Fibroblast of villous mesenchyme (primary cell): ENCODE results near the gene RASGRF2. TPM values are rescaled to one million over a fixed set of nuclear protein-coding genes. Genes with fewer than 3 reads are reported as not detected.

Experiments used
- DNase-seq: peaks from one replicate; pipeline ENCODE4 v3.0.0-alpha.2; 2010; ENCODE audit warnings: low read depth
- H3K4me3 ChIP-seq: 2 replicates; pipeline ENCODE4 v1.5.1; 2011; ENCODE audit warnings: low read depth, mild to moderate bottlenecking, low read length
- CTCF ChIP-seq: IDR thresholded peaks from 2 replicates; pipeline ENCODE4 v1.5.1; 2012; ENCODE audit warnings: low read depth, mild to moderate bottlenecking, low read length; ENCODE audit not compliant: insufficient read depth
- total RNA-seq: library from RNA; depleted of rRNA; stranded (reverse); fragments of >200 nt; gene quantifications from 2 replicates; pipeline ENCODE4 v1.2.3, GENCODE V29; 2012

Gene RASGRF2
- total RNA-seq, 1 donor = 3.9 TPM

DNA sequence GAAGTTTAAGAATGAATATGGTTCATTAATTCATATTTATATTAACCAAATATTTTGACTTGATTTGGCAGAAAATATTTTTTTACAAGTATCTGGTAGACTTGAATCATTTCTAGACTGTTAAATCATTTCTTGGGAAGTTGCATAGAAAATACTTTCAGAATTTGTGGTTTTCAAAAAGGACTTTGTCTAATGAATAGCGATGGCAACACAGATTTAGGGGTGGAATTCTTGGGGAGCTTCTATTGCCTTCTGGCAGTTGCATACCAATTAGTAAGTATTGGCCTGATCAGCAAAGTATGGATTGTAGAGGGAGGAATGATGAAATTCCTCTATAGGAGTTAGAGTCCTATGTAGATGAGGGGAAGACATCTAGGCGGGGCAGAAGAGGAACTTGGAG lies 204.3 kb downstream of the RASGRF2 start:
- no peak for TF ChIP-seq CTCF

GRCh38 chr5:81164936-81165335 lies 204.8 kb downstream of the RASGRF2 start:
- H3K4me3 ChIP-seq = no peak overlapping the region
- no peak for TF ChIP-seq CTCF
- peak; percentile 45 for DNase-seq

More for the DNA sequence above, 204.3 kb downstream of the RASGRF2 start:
- no peak overlapping the region for H3K4me3 ChIP-seq
- no peak for DNase-seq

GRCh38 chr5:81165493-81166119 lies 205.4 kb downstream of the RASGRF2 start:
- TF ChIP-seq CTCF = peak; percentile 82
- peak; percentile 70 for DNase-seq
- no peak overlapping the region for H3K4me3 ChIP-seq

- no peak for TF ChIP-seq CTCF
- no peak for DNase-seq
- H3K4me3 ChIP-seq = no peak overlapping the region
Observed at GRCh38 chr5:81166430-81166829, 206.3 kb downstream of the RASGRF2 start.

DNA sequence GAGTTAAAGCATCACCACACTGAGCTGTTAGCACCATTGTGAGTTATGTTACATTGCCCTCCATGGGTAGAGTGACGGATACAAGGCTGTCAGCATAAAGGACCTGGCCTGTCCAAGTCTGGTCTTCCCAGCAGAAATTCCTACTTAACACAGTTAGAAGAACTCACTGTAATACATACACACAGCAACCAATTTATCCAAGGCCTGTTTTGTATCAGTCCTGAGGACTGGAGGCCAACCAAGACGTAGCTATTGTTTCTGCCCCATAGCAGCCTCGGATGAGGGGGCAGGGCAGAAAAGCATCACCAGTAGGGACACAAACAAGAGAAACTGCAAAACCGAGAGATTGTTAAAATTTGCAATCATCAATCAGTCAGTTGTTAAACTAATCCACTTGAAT lies 206.9 kb downstream of the RASGRF2 start:
- no peak for TF ChIP-seq CTCF
- H3K4me3 ChIP-seq = no peak overlapping the region
- DNase-seq = no peak

- no peak for DNase-seq
- no peak overlapping the region for H3K4me3 ChIP-seq
- TF ChIP-seq CTCF = no peak
Observed at GRCh38 chr5:81167544-81167943, 207.4 kb downstream of the RASGRF2 start.

DNA sequence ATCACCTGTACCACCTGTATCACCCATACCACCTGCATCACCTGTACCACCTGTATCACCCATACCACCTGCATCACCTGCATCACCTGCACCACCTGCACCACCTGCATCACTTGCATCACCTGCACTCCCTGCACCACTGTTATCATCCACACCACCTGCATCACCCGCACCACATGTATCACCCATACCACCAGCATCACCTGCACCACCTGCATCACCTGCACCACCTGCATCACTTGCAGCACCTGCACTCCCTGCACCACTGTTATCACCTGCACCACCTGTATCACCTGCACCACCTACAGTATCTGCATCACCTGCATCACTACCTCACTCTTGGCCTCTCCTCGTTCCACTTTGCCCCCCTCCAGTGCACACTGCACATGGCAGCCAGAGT lies 209.8 kb downstream of the RASGRF2 start:
- DNase-seq = no peak
- H3K4me3 ChIP-seq = no peak overlapping the region
- no peak for TF ChIP-seq CTCF
